HG02571 (cell line): ENCODE results near the gene SMAD1.
A peak's percentile ranks its signal among the peaks of the same experiment; 100 is the strongest.
"Not testable (repeated sequence)": the region's sequence is repeated elsewhere in the genome, so short reads cannot be mapped to it uniquely, and the experiment has no call there.

Experiments used
- ATAC-seq: cut with Tn5 transposase; IDR thresholded peaks from one replicate; pipeline ENCODE4 v1.9.1; 2021; ENCODE audit warnings: mild to moderate bottlenecking, moderate library complexity; ENCODE audit not compliant: unreplicated experiment

Gene SMAD1

DNA sequence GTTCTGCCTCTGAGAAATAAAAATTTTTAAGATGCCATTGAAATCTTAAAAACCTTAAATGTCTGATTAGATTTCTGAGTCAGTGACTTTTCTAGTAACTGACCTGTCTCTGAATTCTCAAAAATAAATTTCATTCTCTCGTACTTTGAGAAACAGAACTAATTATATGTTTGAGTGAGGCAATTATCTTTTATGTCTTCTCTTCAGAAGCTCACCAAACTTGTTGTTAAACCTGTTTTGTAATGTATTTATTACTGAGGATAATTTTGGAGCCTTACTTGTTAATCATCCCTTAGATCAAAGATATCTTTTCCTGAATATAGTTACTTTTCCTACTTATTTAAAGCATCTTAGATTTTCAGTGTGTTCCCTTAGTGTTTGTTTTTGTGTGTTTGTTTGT is 73.0 kb downstream of the SMAD1 start:
- no peak for ATAC-seq

DNA sequence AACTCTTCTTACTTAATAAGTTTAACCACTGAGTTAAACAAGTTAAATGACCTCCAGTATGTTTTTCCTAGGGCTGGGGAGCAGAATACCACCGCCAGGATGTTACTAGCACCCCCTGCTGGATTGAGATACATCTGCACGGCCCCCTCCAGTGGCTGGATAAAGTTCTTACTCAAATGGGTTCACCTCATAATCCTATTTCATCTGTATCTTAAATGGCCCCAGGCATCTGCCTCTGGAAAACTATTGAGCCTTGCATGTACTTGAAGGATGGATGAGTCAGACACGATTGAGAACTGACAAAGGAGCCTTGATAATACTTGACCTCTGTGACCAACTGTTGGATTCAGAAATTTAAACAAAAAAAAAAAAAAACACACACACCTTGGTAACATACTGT is 76.1 kb downstream of the SMAD1 start:
- peak; percentile 90 for ATAC-seq

DNA sequence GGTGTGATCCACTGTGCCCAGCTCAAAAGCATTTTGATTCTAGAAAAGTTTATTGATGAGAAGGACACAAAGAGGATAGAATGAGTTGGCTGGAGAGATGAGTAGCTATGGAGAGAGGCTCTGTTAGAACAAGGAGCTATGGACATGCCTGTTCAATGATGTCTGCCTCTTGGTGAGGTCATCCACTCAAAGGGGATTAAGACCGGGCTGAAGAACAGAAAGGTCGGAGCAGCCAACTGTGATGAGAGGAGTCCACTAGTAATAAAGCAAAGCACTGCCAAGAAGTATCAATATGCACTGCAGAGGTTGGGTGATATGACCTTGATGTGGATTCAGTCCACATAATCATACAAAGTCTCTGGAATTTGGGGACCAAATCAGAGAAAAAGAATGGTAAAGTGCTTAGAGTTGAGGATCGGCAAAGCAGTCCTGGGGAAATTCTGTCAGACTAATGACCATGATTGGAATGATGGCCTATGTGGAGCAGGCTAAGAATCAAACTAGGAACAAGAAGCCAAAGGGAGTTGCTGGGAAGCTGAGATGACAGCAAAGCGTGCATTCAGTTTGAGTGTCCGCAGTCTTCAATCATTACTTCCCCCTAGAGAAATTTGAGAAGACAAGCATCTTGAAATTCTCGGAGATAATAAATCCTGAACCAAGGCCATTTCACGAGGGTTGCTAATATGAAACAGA is 81.8 kb downstream of the SMAD1 start:
- no peak for ATAC-seq

DNA sequence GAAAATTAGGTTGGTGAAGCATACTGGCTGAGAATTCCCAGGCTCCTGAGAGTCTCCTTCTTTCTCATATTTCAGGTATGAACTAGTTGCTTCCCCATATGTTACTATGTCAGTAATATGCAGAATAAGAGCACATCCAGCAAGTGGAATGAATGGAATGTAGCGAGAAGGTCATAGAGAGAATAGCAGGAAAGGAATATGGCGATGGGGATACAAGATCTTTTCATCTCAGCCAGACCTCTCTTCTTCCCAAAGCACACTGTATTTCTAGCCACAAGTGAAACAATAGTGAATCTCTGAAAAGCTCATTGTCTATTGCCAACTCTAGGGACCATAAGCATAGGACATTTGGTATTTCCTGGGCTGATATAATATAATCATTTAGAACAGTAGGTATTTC is 82.9 kb downstream of the SMAD1 start:
- ATAC-seq = no peak

DNA sequence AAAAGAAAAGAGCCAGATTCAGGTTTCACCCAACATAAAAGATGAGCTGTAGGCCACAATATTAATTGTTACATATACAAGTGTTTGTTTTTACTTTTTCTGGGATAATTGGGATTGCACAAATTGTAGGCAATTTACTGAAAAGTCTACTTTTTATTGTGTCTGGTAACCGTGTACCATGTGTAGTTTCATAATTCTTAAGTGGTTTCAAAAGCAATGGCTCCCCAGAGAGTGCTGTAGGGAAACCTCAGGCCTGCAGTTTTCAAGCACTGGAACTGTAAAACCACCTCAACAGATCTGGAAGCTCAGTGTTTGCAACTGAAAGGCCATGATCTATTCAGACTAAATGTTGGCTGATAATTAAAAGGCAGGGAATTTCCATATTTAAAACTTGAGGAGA is 83.7 kb downstream of the SMAD1 start:
- no peak for ATAC-seq

DNA sequence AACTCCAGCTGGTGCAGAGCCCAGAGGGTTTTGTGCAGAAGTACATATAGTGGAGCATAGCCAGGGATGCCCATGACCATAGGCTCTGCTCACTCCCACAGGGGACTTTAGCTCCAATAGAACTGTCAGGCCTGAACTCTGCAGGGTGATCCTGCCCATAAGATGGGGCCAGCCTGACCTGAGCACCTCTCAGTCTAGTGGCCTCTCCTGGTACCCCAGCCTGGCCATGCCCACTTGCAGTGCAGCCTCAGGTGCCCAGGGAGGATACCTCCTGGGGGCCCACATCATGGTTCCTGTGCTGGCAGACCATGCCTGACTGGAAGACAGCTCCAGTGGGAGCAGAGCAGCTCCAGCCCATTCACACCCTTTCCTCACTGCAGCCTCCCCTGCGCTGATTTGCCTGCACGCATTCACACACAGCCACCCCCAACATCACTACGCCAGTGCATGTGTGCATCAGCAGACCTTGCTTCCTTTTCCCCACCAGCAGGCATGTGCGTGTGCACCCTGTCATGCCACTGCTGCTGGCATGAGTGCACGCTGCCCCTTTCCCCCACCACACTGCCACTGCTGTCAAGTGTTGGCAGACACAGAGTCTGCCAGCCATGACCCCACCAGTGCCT is 84.5 kb downstream of the SMAD1 start:
- ATAC-seq = no peak

DNA sequence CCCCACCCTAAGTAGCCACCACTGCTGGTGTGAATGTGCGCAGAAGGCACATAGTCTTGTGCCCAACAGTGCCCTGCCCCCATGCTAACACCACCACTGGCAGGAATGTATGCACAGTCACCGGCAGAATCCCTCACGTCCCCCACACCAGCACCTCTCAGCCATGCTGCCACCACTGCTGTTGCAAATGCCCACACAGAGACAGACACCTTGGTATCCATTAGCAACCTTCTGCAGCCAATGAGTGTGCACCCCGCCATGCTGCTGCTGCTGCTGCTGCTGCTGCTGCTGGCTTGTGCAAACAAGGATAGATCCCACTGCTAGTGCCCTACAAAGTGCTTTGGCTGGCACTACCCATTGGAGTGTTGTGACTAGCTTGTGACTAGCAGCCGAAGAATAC is 85.1 kb downstream of the SMAD1 start:
- no peak for ATAC-seq

DNA sequence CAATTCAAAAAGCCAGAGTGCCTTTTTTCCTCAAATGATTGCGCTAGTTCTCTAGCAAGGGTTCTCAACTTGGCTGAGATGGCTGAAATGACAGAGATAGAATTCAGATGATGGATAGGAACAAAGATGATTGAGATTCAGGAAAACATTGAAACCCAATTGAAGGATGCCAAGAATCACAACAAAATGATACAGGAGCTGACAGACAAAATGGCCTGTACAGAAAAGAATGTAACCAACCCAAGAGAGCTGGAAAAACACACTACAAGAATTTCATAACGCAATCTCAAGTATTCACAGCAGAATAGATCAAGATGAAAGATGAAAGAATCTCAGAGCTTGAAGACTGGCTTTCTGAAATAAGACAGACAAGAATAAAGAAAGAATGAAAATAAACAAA is 85.9 kb downstream of the SMAD1 start:
- no peak for ATAC-seq

DNA sequence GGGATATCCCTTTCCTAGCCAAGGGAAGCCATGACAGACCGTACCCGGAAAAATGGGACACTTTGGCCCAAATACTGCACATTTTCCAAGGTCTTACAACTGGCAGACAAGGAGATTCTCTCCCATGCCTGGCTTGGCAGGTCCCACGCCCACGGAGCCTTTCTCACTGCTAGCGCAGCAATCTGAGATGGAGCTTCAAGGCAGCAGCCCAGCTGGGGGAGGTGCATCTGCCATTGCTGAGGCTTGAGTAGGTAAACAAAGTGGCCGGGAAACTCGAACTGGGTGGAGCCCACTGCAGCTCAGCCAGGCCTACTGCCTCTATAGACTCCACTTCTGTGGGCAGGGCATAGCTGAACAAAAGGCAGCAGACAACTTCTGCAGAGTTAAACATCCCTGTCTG is 92.9 kb downstream of the SMAD1 start:
- ATAC-seq = not testable (repeated sequence)

DNA sequence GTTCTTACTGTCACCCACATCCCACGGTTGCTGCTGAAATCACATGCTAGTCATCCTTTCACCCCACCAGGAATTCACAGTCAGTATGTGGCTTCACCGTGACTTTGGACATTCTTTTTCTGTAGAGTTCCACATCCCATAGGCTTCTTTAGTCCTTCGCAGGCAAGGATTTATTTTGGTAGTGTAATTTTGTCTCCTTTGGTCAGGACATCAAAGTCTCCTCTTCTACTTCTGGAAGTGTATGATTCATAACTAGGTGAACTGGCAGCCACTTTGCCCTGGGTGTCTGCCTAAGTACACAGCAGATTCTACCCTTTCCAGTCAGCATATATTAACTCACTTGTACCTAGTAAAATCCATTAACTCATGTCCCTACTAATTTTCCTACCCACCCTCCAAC is 99.3 kb downstream of the SMAD1 start:
- ATAC-seq = no peak

DNA sequence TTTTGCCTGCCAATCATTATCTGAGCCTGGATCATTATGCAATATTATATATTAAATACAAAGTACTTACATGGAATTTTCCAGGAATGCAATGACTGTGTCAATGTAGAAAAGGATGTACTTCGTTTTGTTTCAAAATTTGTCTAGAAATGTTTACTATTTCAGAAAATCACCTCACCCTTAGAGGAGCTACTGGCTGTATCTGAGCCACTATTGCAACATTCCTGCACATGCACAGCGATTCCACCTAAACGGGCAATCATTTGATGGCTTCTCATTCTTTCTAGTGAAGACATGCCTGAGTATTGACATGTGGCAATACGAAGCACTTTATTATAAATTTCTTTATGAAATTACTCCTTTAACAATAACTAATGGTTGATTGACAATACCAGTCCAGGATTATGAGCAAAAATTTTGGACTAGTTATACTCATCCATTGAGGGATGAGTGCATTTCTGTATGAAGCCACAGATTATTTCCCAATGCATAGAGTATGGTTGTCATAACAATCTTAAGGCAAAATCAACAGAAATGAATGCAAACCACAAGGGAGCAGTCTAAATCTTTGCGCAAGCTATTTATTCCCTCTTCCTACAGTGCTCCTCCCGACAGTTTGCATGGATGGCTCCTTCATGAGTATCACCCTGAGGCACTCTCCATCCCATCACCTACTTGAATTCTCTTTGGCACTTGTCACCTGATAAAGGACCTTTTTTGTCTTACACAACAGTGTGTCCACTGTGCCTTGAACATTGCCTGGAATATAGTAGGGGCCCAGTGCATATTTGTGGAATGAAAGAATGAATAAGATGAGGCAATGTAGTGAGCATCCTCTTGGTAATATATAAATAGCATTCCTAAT is 101.8 kb downstream of the SMAD1 start:
- no peak for ATAC-seq

DNA sequence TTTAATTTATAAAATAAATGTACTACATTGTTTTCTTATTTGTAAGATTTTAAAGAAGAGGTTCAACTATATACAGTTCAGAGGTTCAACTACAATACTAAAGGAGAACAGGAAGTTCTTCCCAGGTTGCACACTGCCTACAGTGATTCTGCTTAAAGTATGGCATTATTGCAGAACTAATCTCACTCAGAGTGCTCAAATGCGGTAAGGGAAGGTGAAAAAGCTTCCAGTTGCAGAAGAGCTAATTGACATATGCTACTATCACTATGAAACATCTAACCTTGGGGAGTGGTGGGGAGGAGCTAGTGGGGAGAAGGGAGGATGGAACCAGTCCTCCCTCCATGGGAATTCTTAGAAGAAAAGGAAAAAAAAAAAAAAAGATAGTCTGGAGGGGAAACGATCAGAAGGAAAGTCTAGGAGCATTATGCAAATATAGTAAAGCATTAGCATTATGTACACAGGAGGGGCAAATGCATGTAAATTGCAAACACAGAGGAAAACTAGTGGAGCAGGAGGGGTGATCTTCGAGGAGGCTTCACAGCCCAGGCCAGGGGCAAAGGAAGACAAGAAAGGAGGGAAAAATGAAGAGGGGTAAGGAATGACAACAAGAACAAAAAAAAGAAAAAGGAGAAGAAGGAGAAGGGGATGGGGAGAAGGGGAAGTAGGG is 105.6 kb downstream of the SMAD1 start:
- no peak for ATAC-seq

DNA sequence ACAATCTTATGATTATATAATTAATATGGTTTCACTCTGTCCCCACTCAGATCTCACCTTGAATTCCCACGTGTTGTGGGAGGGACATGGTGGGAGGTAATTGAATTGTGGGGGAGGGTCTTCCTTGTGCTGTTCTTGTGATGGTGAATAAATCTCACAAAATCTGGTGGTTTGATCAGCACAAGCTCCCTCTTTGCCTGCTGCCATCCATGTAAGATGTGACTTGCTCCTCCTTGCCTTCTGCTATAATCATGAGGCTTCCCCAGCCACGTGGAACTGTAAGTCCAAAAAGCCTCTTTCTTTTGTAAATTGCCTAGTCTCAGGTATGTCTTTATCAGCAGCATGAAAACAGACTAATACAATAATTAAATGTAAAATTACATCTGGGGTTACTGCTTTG is 107.7 kb downstream of the SMAD1 start:
- not testable (repeated sequence) for ATAC-seq

DNA sequence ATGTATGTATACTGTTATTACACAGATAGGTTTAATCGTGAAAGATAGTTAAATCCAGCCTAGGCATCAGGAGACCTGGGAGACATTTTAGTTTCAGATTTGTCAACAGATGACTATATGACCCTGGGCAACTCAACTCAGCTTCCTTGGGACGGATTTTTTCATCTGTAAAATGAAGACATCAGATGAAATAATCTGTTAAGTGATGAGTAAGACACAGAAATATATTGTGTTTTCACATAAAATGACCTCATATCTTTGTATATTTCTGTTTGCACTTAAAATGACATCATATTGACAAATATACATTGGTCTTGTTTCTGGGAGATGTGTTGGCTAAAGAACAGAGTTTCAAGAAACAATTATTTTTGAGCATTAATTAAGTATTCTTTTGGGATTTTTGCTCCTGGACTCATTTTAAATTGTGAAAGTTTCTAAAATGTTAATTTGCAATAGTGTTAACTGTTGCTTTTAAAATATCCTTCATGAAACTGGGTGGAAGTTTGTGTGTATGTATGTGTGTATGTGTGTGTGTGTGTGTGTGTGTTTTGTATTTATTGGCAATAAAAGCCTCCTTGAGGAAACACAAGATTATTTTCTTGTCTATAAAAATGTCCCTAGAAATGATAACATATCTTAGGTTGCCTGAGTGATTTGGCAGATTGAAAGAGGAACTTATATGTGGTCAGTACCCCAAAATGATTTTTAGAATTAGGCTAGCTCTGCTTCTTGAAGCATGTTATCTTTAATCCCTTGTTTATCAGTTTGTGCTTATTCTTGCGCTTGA is 108.5 kb downstream of the SMAD1 start:
- no peak for ATAC-seq

DNA sequence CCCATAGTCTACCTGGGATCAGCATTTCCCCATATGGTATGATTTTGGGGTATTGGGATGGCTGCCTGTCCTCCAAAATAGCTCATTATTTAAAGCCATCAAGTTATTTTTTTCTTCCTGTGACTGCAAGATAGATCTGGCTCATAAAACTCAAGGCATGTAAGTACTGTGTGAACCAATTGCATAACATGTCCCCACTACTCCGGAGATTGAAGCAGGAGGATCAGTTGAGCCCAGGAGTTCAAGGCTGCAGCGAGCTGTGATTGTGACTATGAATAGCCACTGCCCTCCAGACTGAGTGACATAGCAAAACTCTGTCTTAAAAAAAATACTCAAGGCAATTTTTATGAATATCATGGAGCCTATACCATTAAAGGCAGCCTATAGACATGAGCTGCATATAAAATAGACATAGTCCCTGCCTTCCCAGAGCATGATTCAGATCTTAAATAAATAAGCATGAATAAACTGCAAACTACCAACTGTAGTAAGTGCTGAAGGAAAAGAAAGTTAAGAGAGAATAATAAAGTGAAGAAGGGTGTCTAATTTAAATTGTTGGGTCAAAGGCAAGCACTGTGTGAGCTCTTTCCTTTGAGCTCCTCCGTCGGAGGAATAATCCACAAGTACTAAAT is 120.6 kb downstream of the SMAD1 start:
- ATAC-seq = no peak

DNA sequence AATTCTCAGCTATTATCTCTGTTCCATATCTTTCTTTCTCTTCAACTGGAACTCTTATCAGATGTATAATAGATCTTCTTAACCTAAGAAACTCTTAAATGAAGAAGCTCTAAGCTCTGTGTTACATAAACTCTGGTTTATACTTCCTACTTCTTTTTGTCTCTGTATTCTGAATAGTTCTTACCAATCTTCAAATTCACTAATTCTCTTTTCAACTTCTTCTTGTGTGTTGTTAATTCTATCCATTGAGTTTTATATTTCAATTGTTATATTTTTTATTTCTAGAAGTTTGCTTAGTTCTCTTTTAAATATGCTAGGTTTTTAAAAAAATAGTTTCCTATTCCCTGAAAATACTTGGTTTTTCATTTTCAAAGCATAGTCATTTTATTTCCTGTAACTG is 124.3 kb downstream of the SMAD1 start:
- ATAC-seq = no peak
